ENCODE data around the gene ZG16B. TPM values are rescaled to one million over a fixed set of nuclear protein-coding genes. Genes with fewer than 3 reads are reported as not detected.

ZG16B gene
- total and polyA plus RNA-seq, 2 of the 8 experiments (the other 6 are each of a cell fraction or from before 2014, with no cell fraction given) = 0.11 TPM; not detected in 1

DNA sequence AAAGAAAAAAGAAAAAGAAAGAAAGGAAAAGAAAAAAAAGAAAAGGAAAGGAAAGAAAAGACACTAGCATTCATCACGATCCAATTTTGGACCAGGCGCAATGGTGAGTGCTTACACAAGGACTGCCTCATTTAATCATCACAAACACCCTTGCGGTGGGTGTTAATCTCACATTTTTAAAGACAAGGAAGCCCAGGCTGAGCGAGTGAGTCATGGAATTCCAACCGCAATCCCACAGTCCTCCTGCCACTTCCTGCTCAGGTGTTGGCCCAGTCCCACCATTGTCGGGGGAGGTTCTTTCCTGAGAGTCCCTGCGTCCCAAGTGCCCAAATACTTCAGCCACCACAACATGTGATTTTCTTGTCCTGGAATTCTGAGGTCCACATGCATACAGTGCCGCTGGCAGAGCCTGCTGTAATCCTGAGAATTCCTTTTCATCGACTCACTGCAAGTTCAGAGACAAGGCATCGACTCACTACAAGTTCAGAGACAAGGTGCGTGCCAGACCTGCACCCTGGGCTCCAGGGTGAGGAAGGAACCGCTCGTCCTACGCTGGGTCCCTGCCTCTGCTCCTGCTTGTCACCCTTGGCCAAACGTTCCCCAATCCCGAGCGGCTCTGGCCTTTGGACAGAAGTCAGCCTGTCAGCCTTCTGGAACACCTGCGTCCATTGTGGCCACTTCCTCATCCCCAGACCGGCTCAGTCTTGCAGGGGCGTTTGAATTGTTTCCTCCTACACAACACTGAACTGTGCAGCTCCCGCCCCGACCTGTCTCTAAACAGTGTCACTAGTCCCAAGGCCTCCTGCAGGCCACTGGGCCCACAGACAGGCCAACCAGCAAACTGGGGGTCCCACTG is 5.8 kb downstream of the ZG16B start:
- Histone ChIP-seq H3K4ac (replicated peaks; ENCODE audit: insufficient read length, low read depth, low read length) (peak overlapping the region; percentile 63), H3K27me3 (replicated peaks in 1 of 4; ENCODE audit: control insufficient read depth in 3 of 4, extremely low read depth in 1 of 4, insufficient read depth in 3 of 4, low read length in 3 of 4) (peaks cover 0 to 2% (median 0%) of the 10 kb centered on the region in 4 experiments; a peak in 1 of 7 replicates), H3K14ac (ENCODE audit: insufficient read length) (no peak overlapping the region), H4K91ac (replicated peaks; ENCODE audit: insufficient read length, low read length) (peak overlapping the region; percentile 37), H2BK20ac (ENCODE audit: low read length) (peak overlapping the region; percentile 93; the same call in 1 of the 2 replicates), H3K4me2 (ENCODE audit: insufficient read depth in 1 of 2, low read depth in 2 of 2, low read length in 2 of 2) (0 out of 4 replicates have a peak overlapping the region, but pooled peaks of 1 of the 2 experiments have one; percentile 13), H3K56ac (replicated peaks; ENCODE audit: insufficient read length, low read depth, low read length) (no peak overlapping the region), H3K36me3 (ENCODE audit: control insufficient read depth in 2 of 4, insufficient read depth in 4 of 4, low read length in 3 of 4) (no peaks in the 10 kb centered on the region), H2BK5ac (ENCODE audit: low read depth, low read length) (peak overlapping the region; percentile 93), H3K79me1 (ENCODE audit: low read depth, low read length) (no peaks in the 10 kb centered on the region), H4K8ac (ENCODE audit: extremely low read depth, insufficient read depth, low read length) (no peak overlapping the region), H2AK5ac (ENCODE audit: low read depth, low read length) (peak overlapping the region; percentile 93), H3K4me1 (replicated peaks in 1 of 4; ENCODE audit: control insufficient read depth in 3 of 4, insufficient read depth in 4 of 4, low read length in 3 of 4) (peaks cover 0 to 9% (median 2%) of the 10 kb centered on the region in 4 experiments; a peak in 5 of 7 replicates), H2BK15ac (ENCODE audit: low read length) (peak overlapping the region; percentile 81; the same call in 1 of the 2 replicates), H3K23ac (ENCODE audit: insufficient read length) (no peak overlapping the region), H4K5ac (ENCODE audit: insufficient read length, low read depth, low read length) (peak overlapping the region; percentile 25), H3K23me2 (ENCODE audit: low read depth, low read length) (peaks cover 14% of the 10 kb centered on the region; the same call in 1 of the 2 replicates), H2BK12ac (ENCODE audit: low read depth, low read length) (peak overlapping the region; percentile 96), H3K18ac (ENCODE audit: extremely low read depth, low read length) (peak overlapping the region; percentile 93), H3K79me2 (ENCODE audit: control insufficient read depth in 1 of 2, insufficient read depth in 2 of 2, low read length in 2 of 2) (no peaks in the 10 kb centered on the region), H3K27ac (ENCODE audit: low read depth, low read length) (no peak overlapping the region), H3K9me3 (ENCODE audit: insufficient read depth in 2 of 2, low read depth in 1 of 2, low read length in 1 of 2) (no peaks in the 10 kb centered on the region), H2AFZ (ENCODE audit: low read length) (peak overlapping the region; percentile 47; the same call in 1 of the 2 replicates), H2BK120ac (replicated peaks; ENCODE audit: low read depth, low read length) (no peak overlapping the region), H3K9ac (replicated peaks in 1 of 4; ENCODE audit: extremely low read depth in 1 of 4, low read depth in 3 of 4, low read length in 3 of 4) (no peak overlapping the region; a peak in 1 of 7 replicates), H4K20me1 (replicated peaks in 1 of 2; ENCODE audit: control insufficient read depth in 1 of 2, insufficient read depth in 2 of 2, low read length in 2 of 2) (peaks cover 0 to 2% of the 10 kb centered on the region in 2 experiments), H3K4me3 (ENCODE audit: extremely low read depth in 1 of 4, insufficient read depth in 2 of 4, low read depth in 3 of 4, low read length in 4 of 4) (no peak overlapping the region; a peak in 1 of 8 replicates)
- ChIA-PET POLR2A (ENCODE audit: partially characterized antibody) (interaction anchor here (1.7 kb wide), 1 partner anchor 12 kb away, joined by 3 read pairs; no protein-coding TSS in a partner anchor), CTCF (ENCODE audit: partially characterized antibody) (interaction anchor here (0.6 to 1.3 kb wide), 2 partner anchors 10 to 32 kb away, joined by 3 to 4 read pairs; no protein-coding TSS in a partner anchor)
- 74% methylated on average over 22 of the region's 22 CpGs; no CpG with 5 or more reads in 1 of the 2 experiments for WGBS, 2 experiments (ENCODE audit: extremely low coverage in 1 of 2, insufficient coverage in 1 of 2, insufficient read length in 1 of 2, insufficient replicate concordance in 2 of 2, low coverage in 1 of 2, low lambda C conversion rate in 2 of 2, missing lambda C conversion rate in 1 of 2)
- TF ChIP-seq MAFK (IDR thresholded peaks at IDR 0.05; ENCODE audit: low read depth, low read length) (no peak), SAP30 (IDR thresholded peaks at IDR 0.05; ENCODE audit: insufficient read depth, insufficient replicate concordance, low read length) (no peak), JUND (IDR thresholded peaks at IDR 0.05; ENCODE audit: low read length) (0 out of 2 replicates have a peak, but pooled peaks have one; percentile 66)
- FAIRE-seq = no peak
- DNase-seq (ENCODE audit: low read depth in 1 of 2, low spot score in 2 of 2) = peak in 1 of 2 experiments; percentile 72

All from H1 (cell line).